DND-41 (cell line): ENCODE results near the gene PPP2R5B.

ENCODE experiments used
- EZH2 ChIP-seq: IDR thresholded peaks from 3 replicates; pipeline ENCODE4 v1.6.1; 2012; ENCODE audit warnings: borderline replicate concordance, low read depth, mild to moderate bottlenecking, moderate library complexity, low read length, inconsistent platforms; ENCODE audit not compliant: severe bottlenecking
- TF ChIP-seq, protein P1 (sequence below): IDR thresholded peaks from 2 replicates; pipeline ENCODE4 v1.5.1; 2012; ENCODE audit warnings: borderline replicate concordance, low read length, moderate library complexity, mild to moderate bottlenecking; ENCODE audit not compliant: poor library complexity, severe bottlenecking; ENCODE audit errors: extremely low read depth

DNA sequence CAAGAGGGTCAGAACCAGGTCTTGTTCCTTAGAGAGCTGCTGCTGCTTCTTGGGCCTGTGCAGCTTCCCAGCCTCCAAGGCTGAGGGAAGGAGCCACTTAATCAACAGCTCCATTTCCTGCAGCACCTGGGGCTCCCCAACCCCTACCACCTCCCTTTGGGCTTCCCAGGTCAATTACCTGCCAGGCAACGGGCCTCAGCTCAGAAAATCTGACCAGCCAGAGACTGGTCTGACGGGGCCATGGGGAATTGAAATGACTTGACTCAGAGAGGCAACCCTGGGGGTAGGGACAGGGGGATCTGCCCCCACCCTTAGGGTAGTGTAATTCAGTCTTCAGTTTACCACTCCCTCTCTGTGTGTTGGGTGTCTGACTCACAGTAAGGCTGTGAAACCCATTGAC lies 52.2 kb downstream of the PPP2R5B start:
- TF ChIP-seq, protein P1, sequence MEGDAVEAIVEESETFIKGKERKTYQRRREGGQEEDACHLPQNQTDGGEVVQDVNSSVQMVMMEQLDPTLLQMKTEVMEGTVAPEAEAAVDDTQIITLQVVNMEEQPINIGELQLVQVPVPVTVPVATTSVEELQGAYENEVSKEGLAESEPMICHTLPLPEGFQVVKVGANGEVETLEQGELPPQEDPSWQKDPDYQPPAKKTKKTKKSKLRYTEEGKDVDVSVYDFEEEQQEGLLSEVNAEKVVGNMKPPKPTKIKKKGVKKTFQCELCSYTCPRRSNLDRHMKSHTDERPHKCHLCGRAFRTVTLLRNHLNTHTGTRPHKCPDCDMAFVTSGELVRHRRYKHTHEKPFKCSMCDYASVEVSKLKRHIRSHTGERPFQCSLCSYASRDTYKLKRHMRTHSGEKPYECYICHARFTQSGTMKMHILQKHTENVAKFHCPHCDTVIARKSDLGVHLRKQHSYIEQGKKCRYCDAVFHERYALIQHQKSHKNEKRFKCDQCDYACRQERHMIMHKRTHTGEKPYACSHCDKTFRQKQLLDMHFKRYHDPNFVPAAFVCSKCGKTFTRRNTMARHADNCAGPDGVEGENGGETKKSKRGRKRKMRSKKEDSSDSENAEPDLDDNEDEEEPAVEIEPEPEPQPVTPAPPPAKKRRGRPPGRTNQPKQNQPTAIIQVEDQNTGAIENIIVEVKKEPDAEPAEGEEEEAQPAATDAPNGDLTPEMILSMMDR: no peak
- no peak for TF ChIP-seq EZH2
